ENCODE results near the gene TMEM127.

DNA sequence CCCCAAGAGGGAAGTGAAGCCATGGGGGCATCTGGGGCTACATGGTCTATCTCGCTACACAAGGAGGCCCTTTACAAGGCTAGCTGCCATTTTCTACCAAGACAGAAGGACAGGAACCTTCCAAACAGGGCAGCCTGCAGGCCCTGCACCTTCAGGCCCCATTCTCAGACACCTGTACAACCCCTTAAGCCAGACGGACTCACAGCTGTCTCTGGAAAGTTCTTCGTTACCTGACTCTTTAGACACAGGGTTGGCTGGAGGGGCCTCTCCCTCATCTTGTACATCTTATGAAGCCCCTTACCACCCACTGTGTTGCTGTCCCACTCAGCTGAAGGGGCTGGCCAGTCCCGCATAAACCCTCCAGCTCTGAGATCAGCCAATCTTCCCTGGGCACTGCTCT is 17.2 kb downstream of the TMEM127 start:
- TF ChIP-seq, protein P1, sequence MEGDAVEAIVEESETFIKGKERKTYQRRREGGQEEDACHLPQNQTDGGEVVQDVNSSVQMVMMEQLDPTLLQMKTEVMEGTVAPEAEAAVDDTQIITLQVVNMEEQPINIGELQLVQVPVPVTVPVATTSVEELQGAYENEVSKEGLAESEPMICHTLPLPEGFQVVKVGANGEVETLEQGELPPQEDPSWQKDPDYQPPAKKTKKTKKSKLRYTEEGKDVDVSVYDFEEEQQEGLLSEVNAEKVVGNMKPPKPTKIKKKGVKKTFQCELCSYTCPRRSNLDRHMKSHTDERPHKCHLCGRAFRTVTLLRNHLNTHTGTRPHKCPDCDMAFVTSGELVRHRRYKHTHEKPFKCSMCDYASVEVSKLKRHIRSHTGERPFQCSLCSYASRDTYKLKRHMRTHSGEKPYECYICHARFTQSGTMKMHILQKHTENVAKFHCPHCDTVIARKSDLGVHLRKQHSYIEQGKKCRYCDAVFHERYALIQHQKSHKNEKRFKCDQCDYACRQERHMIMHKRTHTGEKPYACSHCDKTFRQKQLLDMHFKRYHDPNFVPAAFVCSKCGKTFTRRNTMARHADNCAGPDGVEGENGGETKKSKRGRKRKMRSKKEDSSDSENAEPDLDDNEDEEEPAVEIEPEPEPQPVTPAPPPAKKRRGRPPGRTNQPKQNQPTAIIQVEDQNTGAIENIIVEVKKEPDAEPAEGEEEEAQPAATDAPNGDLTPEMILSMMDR (IDR thresholded peaks at IDR 0.05) = no peak
- no peak for TF ChIP-seq POLR2A (IDR thresholded peaks at IDR 0.05)
